GM23338 (cell line): ENCODE measurements around the gene CCZ1B. TPM values are rescaled to one million over a fixed set of nuclear protein-coding genes. Genes with fewer than 3 reads are reported as not detected.
"Not testable (repeated sequence)": the region's sequence is repeated elsewhere in the genome, so short reads cannot be mapped to it uniquely, and the experiment has no call there.

ENCODE experiments used
- ATAC-seq: fragments of 200-7000 bp; cut with Tn5 transposase; 3 replicates; pipeline ENCODE4 v1.9.1; 2020
- DNase-seq: peaks from one replicate; pipeline ENCODE4 v3.0.0-alpha.2; 2015; ENCODE audit warnings: low spot score
- H2AFZ ChIP-seq: fragments of 200-600 bp; sonication (generic); 2 replicates; pipeline ENCODE4 v1.8.0; 2016; ENCODE audit warnings: antibody characterized with exemption, mild to moderate bottlenecking, moderate library complexity
- H3F3A ChIP-seq: fragments of 200-600 bp; sonication (generic); replicated peaks from 2 replicates; pipeline ENCODE4 v1.8.0; 2017; ENCODE audit warnings: antibody characterized with exemption, mixed run types, low read depth
- H3K27ac ChIP-seq: fragments of 200-600 bp; sonication (generic); 2 replicates; pipeline ENCODE4 v1.6.1; 2016; ENCODE audit warnings: low read depth
- H3K27me3 ChIP-seq: fragments of 200-600 bp; sonication (generic); 2 replicates; pipeline ENCODE4 v1.8.0; 2016; ENCODE audit warnings: mild to moderate bottlenecking, mixed run types, moderate library complexity; ENCODE audit not compliant: insufficient read depth
- H3K36me3 ChIP-seq: fragments of 200-600 bp; sonication (generic); 2 replicates; pipeline ENCODE4 v1.8.0; 2016; ENCODE audit warnings: mild to moderate bottlenecking; ENCODE audit not compliant: insufficient read depth
- H3K4me1 ChIP-seq: fragments of 200-600 bp; sonication (generic); 2 replicates; pipeline ENCODE4 v1.8.0; 2016; ENCODE audit warnings: mild to moderate bottlenecking, moderate library complexity; ENCODE audit not compliant: insufficient read depth
- H3K4me2 ChIP-seq: fragments of 200-600 bp; sonication (generic); 2 replicates; pipeline ENCODE4 v1.7.1; 2017; ENCODE audit warnings: mixed run types
- H3K4me3 ChIP-seq: fragments of 200-600 bp; sonication (generic); 2 replicates; pipeline ENCODE4 v1.6.1; 2016; ENCODE audit warnings: mixed run types
- H3K79me2 ChIP-seq: fragments of 200-600 bp; sonication (generic); replicated peaks from 2 replicates; pipeline ENCODE4 v1.8.0; 2017; ENCODE audit warnings: mild to moderate bottlenecking; ENCODE audit not compliant: insufficient read depth
- H3K9me2 ChIP-seq: fragments of 200-600 bp; sonication (generic); 2 replicates; pipeline ENCODE4 v1.8.0; 2017; ENCODE audit not compliant: insufficient read depth
- H4K20me1 ChIP-seq: fragments of 200-600 bp; sonication (generic); replicated peaks from 2 replicates; pipeline ENCODE4 v1.8.0; 2017; ENCODE audit warnings: mild to moderate bottlenecking; ENCODE audit not compliant: insufficient read depth
- H3K27ac Mint-ChIP-seq: 2 replicates; pipeline ENCODE4 v1.8.0; 2020; ENCODE audit warnings: inconsistent platforms, mild to moderate bottlenecking, moderate library complexity, mixed read lengths
- H3K27me3 Mint-ChIP-seq: 3 replicates; pipeline ENCODE4 v1.8.0; 2022; ENCODE audit warnings: low read depth, mild to moderate bottlenecking, moderate library complexity, mixed read lengths, inconsistent platforms; ENCODE audit not compliant: insufficient read depth, poor library complexity
- H3K36me3 Mint-ChIP-seq: 3 replicates; pipeline ENCODE4 v1.8.0; 2021; ENCODE audit warnings: low read depth, mild to moderate bottlenecking, inconsistent platforms, moderate library complexity, mixed read lengths
- H3K4me1 Mint-ChIP-seq: 3 replicates; pipeline ENCODE4 v1.8.0; 2020; ENCODE audit warnings: mild to moderate bottlenecking, inconsistent platforms, mixed read lengths
- H3K4me3 Mint-ChIP-seq: 3 replicates; pipeline ENCODE4 v1.8.0; 2021; ENCODE audit warnings: moderate library complexity, mild to moderate bottlenecking, inconsistent platforms, mixed read lengths
- H3K9me3 Mint-ChIP-seq: 3 replicates; pipeline ENCODE4 v1.8.0; 2020; ENCODE audit warnings: moderate library complexity, mild to moderate bottlenecking, inconsistent platforms, mixed read lengths
- polyA plus RNA-seq: library from polyadenylated mRNA; unstranded; fragments of >200 nt; fragmentation: Nextera tagmentation; extraction: Ambion mirVana; gene quantifications from 2 replicates; pipeline ENCODE4 v1.2.1, GENCODE V29; 2016
- total RNA-seq: library from RNA; depleted of rRNA; stranded (reverse); fragments of >200 nt; shearing (Covaris generic); gene quantifications from 2 replicates; pipeline ENCODE4 v1.2.3, GENCODE V29; 2014; rRNA removed

CCZ1B gene
- total and polyA plus RNA-seq, 2 experiments from 2014 or later, result 60.1 to 62.0 TPM

- not testable (repeated sequence) for H3K4me3 ChIP-seq, H3K9me3 Mint-ChIP-seq, H3K4me1 Mint-ChIP-seq, H3K4me1 ChIP-seq, H3K27ac ChIP-seq, H3K9me2 ChIP-seq, H3K27ac Mint-ChIP-seq, DNase-seq, H3K79me2 ChIP-seq, H2AFZ ChIP-seq, H4K20me1 ChIP-seq, H3F3A ChIP-seq, H3K27me3 ChIP-seq, H3K27me3 Mint-ChIP-seq, H3K4me3 Mint-ChIP-seq, H3K36me3 ChIP-seq, ATAC-seq, H3K4me2 ChIP-seq
- H3K36me3 Mint-ChIP-seq, result peaks cover 13% of the 10 kb centered on the region
Measured at GRCh38 chr7:6749335-6749734, 76.7 kb downstream of the CCZ1B start.

Other genes with a start within 250 kb of the CCZ1B start
- 58.9 and 64.5 TPM in 2 replicates for gene ZDHHC4, start 248.8 kb downstream of the CCZ1B start, total RNA-seq
- gene ZDHHC4, start 248.8 kb downstream of the CCZ1B start, polyA plus RNA-seq, result 31.2 and 32.5 TPM in 2 replicates
- 27.0 and 30.6 TPM in 2 replicates for gene INTS15, start 236.3 kb downstream of the CCZ1B start, total RNA-seq
- gene INTS15, start 236.3 kb downstream of the CCZ1B start, polyA plus RNA-seq, result 7.0 and 8.1 TPM in 2 replicates
- gene ZNF853, start 210.7 kb downstream of the CCZ1B start, total RNA-seq, result 8.9 and 9.8 TPM in 2 replicates
- 0.32 and 0.78 TPM in 2 replicates for gene ZNF853, start 210.7 kb downstream of the CCZ1B start, polyA plus RNA-seq
- gene ZNF316, start 189.0 kb downstream of the CCZ1B start, total RNA-seq, result 13.2 and 17.4 TPM in 2 replicates
- 1.1 and 1.2 TPM in 2 replicates for gene ZNF316, start 189.0 kb downstream of the CCZ1B start, polyA plus RNA-seq
- gene ZNF12, start 119.3 kb downstream of the CCZ1B start, total RNA-seq, result 16.9 and 17.8 TPM in 2 replicates
- gene ZNF12, start 119.3 kb downstream of the CCZ1B start, polyA plus RNA-seq, result 8.5 and 9.6 TPM in 2 replicates
- gene RSPH10B2, start 72.2 kb downstream of the CCZ1B start, total RNA-seq, result 1.1 and 1.2 TPM in 2 replicates
- 0.29 and 0.64 TPM in 2 replicates for gene RSPH10B2, start 72.2 kb downstream of the CCZ1B start, polyA plus RNA-seq